Dermis lymphatic vessel endothelial cell (primary cell): ENCODE data around the gene TAF1D. TPM values are rescaled to one million over a fixed set of nuclear protein-coding genes. Genes with fewer than 3 reads are reported as not detected.

Experiments used
- total RNA-seq: library from RNA; depleted of rRNA; stranded (reverse); fragments of >200 nt; gene quantifications from 2 replicates; pipeline ENCODE4 v1.2.1, GENCODE V29; 2014

Gene TAF1D
- 110 and 112 TPM in 2 replicates for total RNA-seq

GRCh38 chr11:93741094-93741881 lies at the start of gene TAF1D, which contains the start of gene C11orf54:
Gene TAF1D, minus strand, starts transcription at chr11:93741495. Its CDS starts 2,191 bp downstream, at chr11:93739304.
Gene C11orf54, plus strand, starts transcription at chr11:93741672. Its CDS starts 5,722 bp downstream, at chr11:93747394.

GRCh38 chr11:93784145-93784934 lies 43.0 kb upstream of the TAF1D start, which contains the start of gene MED17:
Gene MED17, plus strand, starts transcription at chr11:93784282. Its CDS starts 232 bp downstream, at chr11:93784514.

Other genes starting within 250 kb of the TAF1D start
- 8.4 and 9.9 TPM in 2 replicates for gene SMCO4, start 198.1 kb downstream of the TAF1D start, total RNA-seq
- gene CEP295, start 79.8 kb downstream of the TAF1D start, total RNA-seq = 12.1 and 14.6 TPM in 2 replicates
- gene C11orf54, start 177 bp upstream of the TAF1D start, total RNA-seq = 23.6 and 24.8 TPM in 2 replicates
- gene MED17, start 42.8 kb upstream of the TAF1D start, total RNA-seq = 21.0 and 34.6 TPM in 2 replicates
- under 0.01 and 0.09 TPM in 2 replicates for gene VSTM5, start 109.1 kb upstream of the TAF1D start, total RNA-seq